Cardiac septum (tissue), 1 donor: Measurements from ENCODE around the gene ACP3. TPM values are rescaled to one million over a fixed set of nuclear protein-coding genes. Genes with fewer than 3 reads are reported as not detected.

Experiments used
- DNase-seq: peaks from one replicate; pipeline ENCODE4 v3.0.0-alpha.2; 2020; ENCODE audit warnings: low spot score
- intact Hi-C: fragments of 100-400 bp; cut with DNase I; formaldehyde crosslinking; loops from one replicate; pipeline ENCODE4 v1.14.0; 2022
- total RNA-seq: library from RNA; stranded (reverse); fragmentation: NEBNext Ultra II Directional; extraction: Animal tissue kit (Norgen Biotek cat#: 25700); gene quantifications from one replicate; pipeline ENCODE4 v1.2.1, GENCODE V29; 2021
- donor health status: DM: no; HTN: no; CAD: no.

Gene ACP3
- total RNA-seq, 1 donor from 2014 or later = 0.78 TPM

- intact Hi-C loops = loop anchor here (2.0 kb wide), 2 partner anchors 46 to 142 kb away; no protein-coding TSS in a partner anchor
- DNase-seq = no peak
Observed at GRCh38 chr3:132399054-132399929, 82.1 kb downstream of the ACP3 start.

GRCh38 chr3:132401255-132401654, 84.0 kb downstream of the ACP3 start:
- intact Hi-C loops = no loop called here
- DNase-seq = no peak

- intact Hi-C loops = no loop called here
Observed at GRCh38 chr3:132404276-132404675, 87.1 kb downstream of the ACP3 start.

GRCh38 chr3:132405188-132405587, 88.0 kb downstream of the ACP3 start:
- DNase-seq = no peak
- intact Hi-C loops = no loop called here

More at GRCh38 chr3:132404276-132404675, 87.1 kb downstream of the ACP3 start:
- DNase-seq = no peak

- no peak for DNase-seq
- intact Hi-C loops = no loop called here
Observed at GRCh38 chr3:132405609-132406299, 88.5 kb downstream of the ACP3 start.

- DNase-seq = no peak
- intact Hi-C loops = no loop called here
Observed at GRCh38 chr3:132406587-132406986, 89.4 kb downstream of the ACP3 start.

GRCh38 chr3:132407025-132407424, 89.8 kb downstream of the ACP3 start:
- intact Hi-C loops = no loop called here
- DNase-seq = no peak

Other genes starting within 250 kb of the ACP3 start
- 39.9 TPM for gene DNAJC13, start 100.1 kb downstream of the ACP3 start, total RNA-seq